Cerebellar cortex (tissue), 1 donor: Measurements from ENCODE around the gene CCDC88C.

Experiments
- DNase-seq: peaks from one replicate; pipeline ENCODE4 v3.0.0-alpha.2; 2015; ENCODE audit warnings: low spot score

The CCDC88C gene

DNA sequence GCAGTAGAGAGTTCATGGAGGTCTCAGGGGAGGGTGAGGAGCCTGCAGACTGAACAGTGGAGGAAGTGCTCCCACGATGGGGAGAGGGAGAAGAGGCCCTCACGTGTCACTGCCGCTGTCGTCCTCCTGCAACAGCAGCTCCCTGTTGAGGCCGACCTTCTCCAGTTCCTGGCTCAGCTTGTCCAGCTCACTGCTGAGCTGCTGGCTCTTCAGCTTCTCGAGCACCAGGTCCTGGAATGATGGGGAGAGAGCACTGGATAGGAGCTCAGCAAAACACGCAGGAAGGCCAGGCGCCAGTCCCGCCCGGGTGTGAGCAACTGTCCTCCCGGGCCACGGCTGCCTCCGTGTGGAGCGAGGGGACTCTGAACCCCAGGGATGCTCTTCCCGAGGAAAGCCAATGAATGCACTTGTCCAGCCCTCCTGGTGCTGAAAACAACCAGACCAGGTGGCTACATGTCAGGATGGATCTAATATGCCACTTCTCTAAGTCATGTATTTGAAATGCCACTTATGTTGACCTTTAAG is 107.8 kb downstream of the CCDC88C start:
- no peak for DNase-seq

DNA sequence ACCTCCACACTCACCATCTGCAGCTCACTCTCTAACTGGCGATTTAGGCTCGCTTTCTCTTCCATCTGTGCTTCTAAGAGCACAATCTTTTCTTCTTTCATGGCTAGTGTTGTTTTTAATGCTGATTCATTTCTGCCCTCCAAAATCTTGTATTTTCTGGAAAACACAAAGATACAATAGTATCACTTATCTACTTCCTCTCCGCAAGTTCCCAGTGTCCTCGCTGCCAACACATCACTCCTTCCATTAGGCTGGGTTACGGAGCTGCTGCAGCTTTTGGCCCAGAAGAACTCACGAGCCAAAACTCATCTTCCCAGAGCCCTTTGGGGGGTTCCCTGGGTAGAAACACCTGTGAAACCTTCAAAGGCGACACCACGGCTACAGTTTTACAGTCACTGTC is 109.3 kb downstream of the CCDC88C start:
- DNase-seq: no peak

DNA sequence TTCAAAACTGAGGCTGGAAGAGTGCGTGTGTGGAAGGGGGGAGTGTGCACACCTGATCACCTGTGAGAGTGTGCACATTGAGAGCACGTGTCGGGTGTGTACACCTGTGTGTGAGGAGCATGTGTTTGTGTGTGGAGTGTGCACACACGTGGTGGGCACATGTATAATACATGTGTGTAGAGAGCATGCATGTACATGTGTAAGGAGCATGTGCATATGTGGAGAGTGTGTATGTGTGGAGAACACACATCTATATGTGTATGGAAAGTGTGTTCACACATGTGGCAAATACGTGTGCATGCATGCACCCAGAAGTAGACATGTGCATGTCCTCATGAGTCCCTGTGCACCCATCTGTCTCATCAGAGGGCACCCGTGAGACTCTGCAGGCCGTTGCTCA is 110.0 kb downstream of the CCDC88C start:
- no peak for DNase-seq

DNA sequence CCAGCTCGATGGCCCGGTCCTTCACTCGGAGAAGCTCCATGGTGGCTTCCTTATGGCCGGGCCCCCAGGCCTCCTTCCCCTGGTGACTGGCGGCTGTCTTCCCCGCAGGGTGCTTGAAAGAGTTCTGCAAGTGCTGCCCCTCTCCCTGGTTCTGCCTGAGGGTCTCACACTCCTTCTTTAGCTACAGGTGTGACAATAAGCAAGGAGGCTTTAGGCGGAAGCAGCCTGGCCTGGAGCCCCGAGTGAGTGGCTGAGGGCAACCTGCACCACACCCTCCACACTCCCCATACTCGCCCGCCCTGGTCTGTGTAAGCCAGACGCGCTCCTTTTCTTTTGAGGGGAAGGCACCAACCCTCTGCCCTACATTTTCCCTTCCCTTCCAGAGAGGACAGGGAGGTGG is 110.6 kb downstream of the CCDC88C start:
- DNase-seq: no peak

DNA sequence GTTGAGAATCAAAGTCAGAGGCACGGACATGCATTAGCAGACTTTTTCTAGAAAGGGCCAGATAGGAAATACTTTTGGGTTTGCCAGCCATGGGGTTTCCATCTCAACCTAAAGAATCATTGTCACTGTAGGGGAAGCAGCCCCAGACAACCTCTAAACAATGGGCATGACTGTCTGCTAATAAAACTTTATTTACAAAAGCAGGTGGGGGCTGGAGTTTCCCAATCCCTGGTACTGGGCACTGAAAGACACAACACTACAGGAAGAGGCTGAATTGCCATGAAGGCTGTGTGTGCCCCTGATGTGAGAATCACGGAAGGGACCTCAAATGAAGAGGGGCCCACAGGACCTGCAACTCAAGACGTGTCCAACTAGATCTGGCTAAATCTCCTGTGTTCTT is 111.1 kb downstream of the CCDC88C start:
- no peak for DNase-seq

DNA sequence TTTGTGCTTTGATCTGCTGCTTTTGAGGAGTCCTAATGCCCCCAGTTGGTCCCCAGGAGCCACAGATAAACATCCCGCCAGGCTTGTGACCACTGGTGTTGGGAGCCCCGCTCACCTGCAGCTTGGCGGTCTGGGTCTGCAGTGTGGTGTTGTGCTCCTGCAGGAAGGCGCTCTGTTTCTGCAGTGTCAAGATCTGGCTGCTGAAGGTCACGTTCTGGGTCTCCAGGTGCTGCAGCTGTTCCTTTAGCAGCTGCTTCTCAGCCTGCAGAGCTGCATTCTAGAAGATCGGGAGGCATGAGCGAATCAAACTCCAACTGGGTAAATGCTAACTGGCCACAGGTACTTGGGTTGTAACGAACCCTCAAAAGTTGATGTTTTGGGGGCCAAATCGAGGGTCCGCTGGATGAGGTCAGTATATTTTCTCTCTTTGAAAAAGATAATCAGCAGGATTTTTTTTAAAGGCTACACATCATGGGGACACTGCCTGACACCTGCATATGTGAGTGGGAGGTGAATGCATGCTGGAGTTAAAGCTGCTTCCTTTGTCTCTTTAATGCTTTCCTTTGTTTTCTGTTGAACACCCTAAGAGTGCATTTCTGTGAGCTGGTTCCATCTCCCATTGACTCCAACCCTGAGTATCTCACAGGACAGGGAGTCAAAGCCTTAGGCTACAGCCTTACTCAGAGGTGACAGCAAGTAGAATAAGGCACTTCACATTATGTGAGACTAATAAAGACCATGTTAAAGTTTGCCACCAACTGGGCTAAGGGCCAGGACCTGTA is 111.8 kb downstream of the CCDC88C start:
- DNase-seq: no peak

DNA sequence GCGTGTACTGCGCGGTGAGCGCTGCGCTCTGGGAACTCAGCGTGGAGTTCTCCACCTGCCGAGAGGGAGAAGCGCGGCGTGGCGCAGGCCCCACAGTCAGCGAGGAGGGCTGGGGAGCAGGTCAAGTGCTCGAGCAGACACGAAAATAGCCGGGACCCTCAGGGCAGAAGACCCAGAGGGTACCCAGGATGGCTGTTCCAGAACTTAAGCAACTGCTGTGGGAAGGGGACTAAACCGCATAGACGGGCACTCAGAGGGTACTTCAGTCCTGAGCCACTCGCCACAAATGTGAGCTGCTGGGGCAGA is 113.7 kb downstream of the CCDC88C start:
- no peak for DNase-seq

DNA sequence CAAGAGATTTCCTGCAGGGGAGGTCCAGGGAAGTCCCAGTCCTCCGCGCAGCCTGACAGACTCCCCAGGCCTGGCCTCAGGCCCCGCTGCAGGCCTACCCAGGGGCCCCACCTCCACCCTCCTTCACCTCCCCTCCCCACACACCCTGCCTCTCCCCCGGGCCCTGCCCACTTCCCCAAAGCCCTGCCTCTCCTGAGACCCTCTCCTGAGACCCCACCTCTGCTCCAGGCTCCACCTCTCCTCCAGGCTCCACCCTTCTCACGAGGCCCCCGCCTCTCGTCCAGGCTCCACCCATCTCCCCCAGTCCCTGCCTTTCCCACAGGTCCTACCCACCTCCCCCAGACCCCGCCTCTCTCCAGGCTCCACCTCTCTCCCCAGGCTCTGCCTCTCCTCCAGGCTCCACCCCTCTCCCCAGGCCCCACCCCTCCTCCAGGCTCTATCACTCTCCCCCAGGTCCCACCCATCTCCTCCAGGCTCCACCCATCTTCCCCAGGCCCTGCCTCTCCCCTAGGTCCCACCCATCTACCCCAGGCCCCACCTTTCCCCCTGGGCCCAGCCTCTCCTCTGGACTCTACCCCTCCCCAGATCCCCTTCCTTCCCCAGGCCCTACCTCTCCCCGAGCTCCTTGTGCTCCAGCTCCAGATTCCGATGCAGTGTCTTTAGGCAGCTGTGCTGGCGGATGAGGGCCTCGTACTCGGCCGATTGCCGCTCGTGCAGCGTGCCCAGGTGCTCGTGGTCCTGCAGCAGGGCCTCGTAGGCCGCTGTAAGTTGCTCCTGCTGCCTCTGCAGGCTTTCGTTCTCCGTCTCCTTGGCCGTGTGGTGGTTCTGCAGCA is 114.3 kb downstream of the CCDC88C start:
- DNase-seq: peak; percentile 33

DNA sequence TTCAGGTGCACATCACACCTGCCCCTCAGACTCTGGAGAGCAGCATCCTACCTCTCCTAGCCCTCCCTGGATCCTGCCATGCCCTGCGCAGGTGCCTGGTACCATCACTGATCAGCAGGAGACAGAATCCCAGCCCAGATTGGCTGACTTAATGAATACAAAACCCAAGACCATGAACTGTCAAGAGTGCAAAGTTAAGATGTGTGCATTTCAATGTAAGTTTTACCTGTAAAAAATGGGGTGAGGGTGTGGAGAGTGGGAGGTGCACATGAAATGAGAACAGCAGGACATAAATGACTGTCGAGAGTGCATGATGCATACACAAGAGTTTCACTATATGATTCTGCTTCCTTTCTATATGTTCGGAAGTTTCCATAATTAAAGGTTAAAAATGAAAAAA is 115.2 kb downstream of the CCDC88C start:
- no peak for DNase-seq

DNA sequence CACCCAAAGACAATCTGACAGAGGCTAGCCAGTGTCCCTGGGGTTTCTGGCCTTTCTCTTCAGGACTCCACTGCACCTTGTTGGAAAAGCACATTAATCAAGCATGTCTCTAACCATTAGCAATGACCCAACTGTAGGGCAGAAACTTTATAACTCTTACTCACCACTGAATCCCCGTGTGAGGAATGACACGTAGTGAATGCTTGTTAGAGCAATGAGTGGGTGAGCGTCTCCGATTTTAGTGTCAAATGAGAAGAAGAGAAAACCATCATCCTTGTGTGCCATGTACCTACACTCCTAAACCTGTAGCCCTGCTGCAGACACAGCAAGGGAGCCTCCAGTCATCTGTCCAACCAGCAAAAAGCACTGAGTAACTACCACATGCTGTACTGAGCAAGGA is 116.7 kb downstream of the CCDC88C start:
- DNase-seq: no peak

DNA sequence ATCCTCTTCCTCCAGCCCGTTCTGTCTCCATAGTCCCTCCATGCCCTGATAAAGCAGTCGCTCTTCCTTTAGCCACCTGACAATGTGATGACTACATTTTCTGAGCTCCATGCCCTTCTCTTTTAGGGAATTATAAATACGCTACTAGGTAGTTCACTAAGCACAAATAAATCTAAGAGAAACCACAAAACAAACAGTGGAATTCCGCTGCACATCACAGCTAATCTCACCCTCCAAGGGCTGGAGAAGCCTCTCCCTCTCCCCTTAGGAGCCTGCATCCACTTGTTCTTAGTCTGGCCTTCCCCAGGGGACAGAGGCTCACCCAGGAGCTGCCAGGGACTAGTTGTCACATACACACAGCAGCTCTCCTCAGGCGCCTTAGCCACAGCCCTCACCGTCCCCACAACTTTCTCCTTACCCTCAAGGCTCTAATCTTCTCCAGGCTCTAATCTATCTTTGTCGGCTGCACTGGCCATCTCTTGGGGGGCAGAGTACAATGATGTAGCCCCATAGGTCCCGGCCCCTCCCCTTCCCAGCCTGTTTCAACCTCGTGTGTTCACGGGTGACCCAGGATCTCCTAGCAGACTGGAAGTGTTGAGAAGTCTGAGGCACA is 117.2 kb downstream of the CCDC88C start:
- no peak for DNase-seq

DNA sequence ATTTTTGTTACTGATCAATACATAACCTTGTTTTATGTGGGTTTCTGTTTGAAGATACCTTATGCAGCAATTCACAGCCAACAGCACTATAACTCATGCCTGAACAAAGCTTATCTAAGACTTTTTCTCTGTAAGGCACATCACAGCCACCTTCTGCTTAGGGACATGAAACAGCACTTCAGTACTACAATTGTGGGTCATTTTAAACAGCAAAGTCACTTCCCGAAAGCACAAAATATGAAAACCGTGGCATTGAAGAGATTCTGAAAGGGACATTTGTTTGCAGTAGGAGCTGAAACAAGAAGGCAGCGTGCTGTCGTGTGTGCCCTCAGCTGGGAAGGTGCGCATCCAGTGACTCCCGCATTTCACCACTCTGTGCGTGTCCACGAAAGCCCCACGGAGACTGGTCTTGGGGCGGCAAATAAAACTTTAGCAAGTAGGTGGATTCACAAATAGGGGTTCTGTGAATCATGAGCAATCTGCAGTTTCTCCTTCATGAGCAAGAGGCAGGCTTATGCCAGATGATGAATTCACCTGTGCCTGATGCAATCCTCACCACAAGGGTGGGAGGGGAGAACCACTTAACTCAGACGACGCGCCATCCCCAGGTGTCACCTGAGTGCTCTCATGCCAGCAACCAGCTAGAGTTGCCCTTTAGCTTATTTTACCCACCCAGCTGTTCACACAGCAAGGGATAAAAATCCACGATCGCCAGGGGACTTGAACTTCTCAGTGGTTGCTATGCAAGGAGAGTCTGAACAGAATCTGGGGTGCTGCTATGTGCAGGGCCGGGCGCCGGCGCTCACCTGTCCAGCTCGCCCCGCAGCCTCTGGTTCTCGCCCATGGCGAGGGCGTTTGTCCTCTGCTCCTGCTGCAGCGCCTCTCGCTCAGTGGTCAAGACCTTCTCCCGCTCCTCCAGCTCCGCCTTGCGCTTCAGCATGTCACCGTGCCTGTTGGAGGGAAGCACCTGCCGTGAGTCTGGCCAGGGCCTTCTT is 118.2 kb downstream of the CCDC88C start:
- DNase-seq: no peak

DNA sequence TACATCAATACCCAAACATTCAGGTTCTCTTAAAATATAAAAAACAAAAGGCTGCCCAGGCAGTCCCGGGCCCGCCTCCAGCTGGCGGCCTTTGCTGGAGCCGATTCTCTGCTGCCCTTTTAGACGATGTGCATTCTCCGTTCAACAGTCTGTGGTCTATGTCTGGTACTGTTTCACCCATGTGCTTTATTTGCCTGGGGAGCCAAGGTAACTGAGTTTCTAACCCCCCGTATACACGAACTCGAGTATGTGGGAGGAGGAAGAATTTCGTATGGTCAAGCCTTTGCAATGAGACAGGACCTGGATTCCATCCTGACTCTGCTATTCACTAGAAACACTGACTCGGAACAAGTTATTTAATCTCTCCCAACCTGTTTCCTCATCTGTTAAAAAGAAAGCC is 119.0 kb downstream of the CCDC88C start:
- DNase-seq: peak; percentile 61

DNA sequence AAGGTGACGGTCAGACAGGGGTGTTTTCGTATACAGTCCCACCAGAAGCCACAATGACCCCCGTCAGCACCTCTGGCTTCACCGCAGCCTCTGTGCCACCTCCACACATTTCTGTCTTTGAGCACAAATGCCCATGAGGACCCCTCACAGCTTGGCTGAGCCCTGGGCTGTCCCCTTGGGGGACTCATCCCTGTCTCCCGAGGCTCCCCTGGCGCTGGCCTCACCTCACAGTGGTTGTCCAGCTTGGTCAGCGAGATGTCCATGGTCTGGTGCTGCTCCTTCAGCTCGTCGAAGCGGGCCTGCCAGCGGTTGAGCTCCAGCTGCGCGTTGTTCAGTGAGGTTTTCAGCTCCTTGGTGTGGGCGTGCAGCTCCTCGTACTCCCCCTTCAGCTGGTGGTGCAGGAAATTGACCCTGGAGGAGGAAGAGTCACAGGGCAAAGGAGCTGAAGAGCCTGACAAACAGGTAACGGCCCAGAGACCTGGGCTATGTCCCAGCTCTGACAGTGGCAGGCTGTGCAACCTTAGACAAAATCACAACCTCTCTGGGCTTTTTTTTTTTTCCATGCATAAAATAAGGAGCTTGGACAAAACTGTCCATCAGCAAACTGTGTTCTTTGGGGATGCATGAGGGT is 120.4 kb downstream of the CCDC88C start:
- no peak for DNase-seq

DNA sequence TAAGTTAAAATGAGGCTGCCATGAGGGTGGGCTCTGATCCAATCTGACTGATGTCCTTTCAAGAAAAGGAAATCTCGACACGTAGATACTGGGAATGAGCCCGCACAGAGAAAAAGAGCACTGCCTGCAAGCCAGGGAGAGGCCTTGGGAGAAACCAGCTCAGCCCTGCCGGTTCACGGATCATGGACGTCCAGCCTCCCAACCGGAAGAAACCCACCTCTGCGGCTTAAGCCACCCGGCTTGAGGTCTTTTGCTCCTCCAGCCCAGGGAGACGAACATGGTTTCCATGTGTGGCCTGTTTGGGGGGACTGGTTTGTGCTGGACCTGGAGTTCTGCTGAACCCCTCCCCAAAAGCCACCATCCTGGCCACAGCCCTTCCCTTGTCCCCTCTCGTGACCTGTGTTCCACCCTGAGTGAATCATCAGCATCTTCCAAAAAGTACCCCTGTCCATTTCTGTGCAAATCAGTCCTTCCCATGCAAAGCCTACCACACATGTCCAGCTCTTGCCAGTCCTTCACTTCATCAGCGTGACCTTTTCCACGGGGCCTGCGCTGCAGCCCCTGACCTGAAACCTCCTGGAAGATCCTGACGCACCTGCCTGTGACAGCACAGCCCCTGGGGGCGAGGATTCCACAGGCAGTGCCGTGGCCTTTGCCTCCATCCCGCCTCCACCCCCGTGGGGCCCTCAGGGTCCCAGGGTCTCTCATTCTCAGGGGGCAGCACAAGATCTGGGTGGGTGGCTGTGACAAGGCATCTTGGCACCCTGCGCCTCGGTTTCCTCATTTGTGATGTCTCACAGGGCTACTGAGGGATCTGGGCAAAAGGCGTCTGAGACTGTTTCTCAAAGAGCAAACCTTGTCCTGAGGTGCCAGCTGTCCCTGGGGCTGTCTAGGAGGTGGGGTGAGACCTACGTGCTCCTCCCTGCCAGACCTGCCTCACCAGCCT is 121.5 kb downstream of the CCDC88C start:
- no peak for DNase-seq

DNA sequence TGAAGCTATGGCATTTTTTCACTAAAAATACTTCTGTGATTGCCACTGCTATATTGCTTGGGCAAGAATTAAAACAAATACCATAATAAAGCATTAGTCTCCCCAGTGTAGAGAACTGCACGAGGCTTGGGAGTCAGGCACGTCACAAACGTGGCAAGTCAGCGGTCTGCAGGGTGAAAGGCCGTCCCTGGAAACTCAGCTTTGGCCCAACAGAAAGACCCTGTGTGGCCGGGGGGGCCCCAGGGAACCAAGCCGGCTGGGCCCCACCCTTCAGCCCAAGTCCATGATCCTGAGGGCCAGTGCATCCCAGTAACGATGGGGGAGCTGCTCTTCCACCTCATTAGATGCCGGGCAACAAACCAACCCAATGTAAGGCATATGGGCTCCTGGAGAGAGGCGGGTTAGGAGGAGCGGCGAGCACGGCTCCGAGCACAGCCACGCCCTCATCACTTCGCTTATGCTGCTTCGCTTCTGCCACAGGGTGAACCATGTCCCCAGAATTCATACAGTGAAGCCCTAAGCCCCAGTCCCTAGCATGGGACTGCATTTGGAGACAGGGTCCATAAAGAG is 122.3 kb downstream of the CCDC88C start:
- DNase-seq: peak; percentile 87

DNA sequence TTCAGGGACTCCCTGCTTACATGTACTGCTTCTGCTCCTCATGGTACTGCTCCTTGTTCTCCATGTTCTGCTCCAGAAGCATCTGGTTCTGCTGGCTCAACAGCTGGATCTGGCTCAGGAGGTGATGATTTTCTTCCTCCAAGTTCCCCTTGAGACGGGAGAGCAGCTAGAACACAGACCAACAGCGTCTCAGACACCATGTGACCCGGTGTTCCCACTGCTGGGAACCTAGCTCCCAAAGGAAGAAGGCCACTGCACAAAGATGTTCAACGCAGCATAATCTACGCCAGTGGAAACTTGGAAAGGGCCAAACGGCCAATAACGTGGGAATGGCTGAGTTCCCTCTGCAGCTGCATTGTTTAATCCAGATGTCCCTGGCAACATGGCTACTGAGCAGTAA is 123.5 kb downstream of the CCDC88C start:
- DNase-seq: no peak

DNA sequence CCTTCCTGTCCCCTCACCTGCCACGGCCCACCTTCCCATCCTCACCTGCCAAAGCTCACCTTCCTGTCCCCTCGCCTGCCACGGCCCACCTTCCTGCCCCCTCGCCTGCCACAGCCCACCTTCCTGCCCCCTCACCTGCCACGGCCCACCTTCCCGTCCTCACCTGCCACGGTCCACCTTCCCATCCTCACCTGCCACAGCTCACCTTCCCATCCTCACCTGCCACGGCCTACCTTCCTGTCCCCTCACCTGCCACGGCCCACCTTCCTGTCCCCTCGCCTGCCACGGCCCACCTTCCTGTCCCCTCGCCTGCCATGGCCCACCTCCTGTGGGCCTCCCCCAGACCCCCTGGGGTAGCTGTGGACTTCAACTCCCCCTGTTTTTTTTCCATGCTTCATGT is 124.3 kb downstream of the CCDC88C start:
- DNase-seq: no peak

DNA sequence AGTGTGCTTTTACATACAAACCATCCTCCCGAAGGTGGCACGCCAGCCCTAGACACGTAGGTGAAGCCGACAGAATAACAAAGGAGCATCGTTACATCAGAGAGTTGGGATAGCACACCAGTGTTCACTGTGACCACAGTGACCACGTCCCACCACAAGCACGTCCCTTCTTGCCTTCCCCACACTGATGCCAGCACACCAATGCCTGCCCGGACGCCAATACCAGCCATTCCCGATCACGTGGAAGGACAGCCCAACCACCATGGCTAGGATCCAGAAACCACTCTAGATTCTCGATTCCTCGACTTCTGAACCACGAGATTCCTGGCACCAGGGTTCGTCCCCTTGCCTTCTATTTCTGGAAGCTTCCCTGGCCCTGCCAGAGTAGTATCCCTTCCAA is 125.1 kb downstream of the CCDC88C start:
- DNase-seq: no peak
